Stimulated activated naive CD4-positive, alpha-beta T cell (primary cell): ENCODE results near the gene CENPS.
A peak's percentile ranks its signal among the peaks of the same experiment; 100 is the strongest.
"Not testable (repeated sequence)": the region's sequence is repeated elsewhere in the genome, so short reads cannot be mapped to it uniquely, and the experiment has no call there.

Experiments used
- DNase-seq, 6 experiments: peaks; one replicate each; lab custom pipeline; 2025; lab: John Stamatoyannopoulos, UW

CENPS gene

GRCh38 chr1:10419351-10419750 lies 10.9 kb upstream of the CENPS start:
- DNase-seq: no peak

GRCh38 chr1:10421637-10422036 lies 8.6 kb upstream of the CENPS start:
- no peak for DNase-seq

- DNase-seq: no peak
These were observed 6.2 kb upstream of the CENPS start for GRCh38 chr1:10424034-10424433.

DNA sequence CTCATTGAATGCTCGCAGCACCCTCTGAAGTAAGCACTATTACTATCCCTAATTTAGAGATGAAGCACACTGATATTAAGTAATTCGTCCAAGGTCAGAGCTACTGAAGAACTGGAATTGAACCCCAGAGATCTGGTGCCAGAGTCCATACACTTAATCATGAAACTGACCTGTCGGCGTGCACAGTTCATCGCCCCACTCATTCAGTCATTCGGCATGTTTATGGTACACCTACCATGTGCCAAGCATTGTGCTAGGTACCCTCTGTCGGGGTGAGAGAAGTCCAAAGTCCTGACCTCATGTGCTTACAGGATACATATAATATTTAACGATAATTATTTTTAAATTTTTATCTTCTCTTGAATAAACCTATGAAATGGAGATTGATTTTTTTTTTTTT lies 5.6 kb upstream of the CENPS start:
- no peak for DNase-seq

- DNase-seq: not testable (repeated sequence)
These were observed 4.3 kb upstream of the CENPS start for GRCh38 chr1:10425826-10426534.

DNA sequence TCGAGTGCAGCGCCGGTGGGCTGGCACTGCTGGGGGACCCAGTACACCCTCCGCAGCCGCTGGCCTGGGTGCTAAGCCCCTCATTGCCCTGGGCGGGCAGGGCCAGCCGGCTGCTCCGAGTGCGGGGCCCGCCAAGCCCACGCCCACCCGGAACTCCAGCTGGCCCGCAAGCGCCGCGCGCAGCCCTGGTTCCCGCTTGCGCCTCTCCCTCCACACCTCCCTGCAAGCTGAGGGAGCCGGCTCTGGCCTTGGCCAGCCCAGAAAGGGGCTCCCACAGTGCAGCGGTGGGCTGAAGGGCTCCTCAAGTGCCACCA lies 3.7 kb upstream of the CENPS start:
- DNase-seq: not testable (repeated sequence)

DNA sequence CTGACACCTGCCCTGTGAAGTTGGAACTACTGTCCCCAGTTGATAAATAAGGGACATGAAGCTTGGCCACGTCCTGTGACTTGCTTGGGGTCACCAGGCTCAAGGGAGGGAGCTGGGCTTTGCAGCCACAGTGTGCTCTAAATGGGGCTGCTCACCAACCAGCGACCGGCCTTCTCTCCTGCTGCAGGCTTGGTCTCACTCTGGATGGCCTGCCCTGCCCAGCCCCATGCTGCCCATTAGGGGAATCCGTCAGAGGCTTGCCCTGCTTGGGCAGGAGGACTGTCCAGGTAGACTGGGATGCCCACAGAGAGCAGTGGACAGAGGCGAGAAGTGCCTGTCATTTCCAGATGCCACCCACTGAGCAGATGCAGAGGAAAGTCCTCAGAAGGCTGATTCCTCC lies 1.2 kb upstream of the CENPS start:
- DNase-seq: no peak

GRCh38 chr1:10429868-10430215 lies 391 bp upstream of the CENPS start:
- peak in 1 of 6 experiments; percentile 22 for DNase-seq

GRCh38 chr1:10431070-10431730 lies 967 bp downstream of the CENPS start:
- peak in 2 of 6 experiments; percentile 17 to 40 for DNase-seq

- DNase-seq: no peak
These were observed 2.9 kb downstream of the CENPS start for GRCh38 chr1:10432910-10433700.

DNA sequence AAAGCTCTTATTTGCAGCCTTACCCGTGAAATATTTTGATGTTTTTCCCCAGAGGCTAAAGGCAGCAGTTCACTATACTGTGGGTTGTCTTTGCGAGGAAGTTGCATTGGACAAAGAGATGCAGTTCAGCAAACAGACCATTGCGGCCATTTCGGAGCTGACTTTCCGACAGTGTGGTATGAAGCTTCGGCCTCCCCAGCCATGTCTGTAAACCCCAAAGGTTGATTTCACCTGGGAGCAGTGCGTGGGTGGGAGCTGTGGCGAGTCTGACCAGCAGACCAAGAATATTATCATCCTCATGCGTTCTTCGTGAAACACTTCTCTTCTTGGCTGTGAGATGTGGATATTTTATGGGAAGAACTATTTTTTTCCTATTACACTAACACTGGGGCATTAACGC lies 3.6 kb downstream of the CENPS start:
- DNase-seq: no peak

- DNase-seq: no peak
These were observed 4.4 kb downstream of the CENPS start for GRCh38 chr1:10434590-10434989.

DNA sequence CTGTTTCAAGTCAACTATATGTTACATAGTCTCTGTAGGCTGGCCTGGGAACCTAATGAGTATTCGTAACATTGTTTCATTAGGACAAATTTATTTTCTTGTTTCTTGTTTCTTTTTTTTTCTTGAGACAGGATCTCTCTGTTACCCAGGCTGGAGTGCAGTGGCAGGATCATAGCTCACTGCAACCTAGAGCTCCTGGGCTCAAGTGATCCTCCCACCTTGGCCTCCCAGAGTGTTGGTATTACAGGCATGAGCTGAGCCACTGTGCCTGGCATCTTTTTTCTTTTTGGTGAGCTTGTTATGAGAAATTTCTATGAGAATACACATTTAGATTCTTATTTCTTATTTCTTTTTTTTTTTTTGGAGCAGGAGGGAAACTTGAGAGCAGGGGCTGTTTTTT lies 6.8 kb downstream of the CENPS start:
- DNase-seq: no peak

DNA sequence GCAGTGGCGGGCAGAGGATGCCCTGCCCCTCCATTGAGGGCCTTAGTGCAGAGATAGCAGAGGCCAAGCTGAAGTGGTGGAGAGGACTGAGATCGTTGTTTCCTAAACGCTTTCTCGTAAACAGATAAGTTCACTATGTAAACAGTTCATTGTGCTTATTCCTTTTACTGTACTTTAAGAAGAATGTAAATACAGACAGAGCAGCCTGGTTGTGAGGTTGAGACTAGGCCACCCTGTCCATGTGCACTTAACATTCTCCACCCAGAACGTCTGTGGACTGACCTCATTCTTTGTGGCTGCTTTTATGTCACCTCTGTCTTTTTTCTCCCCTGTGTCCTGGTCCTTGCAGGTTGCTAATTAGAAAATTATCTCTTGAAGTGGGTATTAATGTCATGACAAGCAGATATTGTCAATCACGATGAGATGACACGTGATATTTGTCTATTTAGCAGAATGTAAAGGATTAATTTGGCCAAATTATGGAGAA lies 8.5 kb downstream of the CENPS start:
- DNase-seq: no peak

- DNase-seq: no peak
These were observed 10.1 kb downstream of the CENPS start for GRCh38 chr1:10440305-10440704.

- no peak for DNase-seq
These were observed 10.6 kb downstream of the CENPS start for GRCh38 chr1:10440794-10441193.

GRCh38 chr1:10444248-10444647 lies 14.0 kb downstream of the CENPS start:
- DNase-seq: no peak

- no peak for DNase-seq
These were observed 14.7 kb downstream of the CENPS start for GRCh38 chr1:10444795-10445397.

- no peak for DNase-seq
These were observed 16.7 kb downstream of the CENPS start for GRCh38 chr1:10446790-10447422.

DNA sequence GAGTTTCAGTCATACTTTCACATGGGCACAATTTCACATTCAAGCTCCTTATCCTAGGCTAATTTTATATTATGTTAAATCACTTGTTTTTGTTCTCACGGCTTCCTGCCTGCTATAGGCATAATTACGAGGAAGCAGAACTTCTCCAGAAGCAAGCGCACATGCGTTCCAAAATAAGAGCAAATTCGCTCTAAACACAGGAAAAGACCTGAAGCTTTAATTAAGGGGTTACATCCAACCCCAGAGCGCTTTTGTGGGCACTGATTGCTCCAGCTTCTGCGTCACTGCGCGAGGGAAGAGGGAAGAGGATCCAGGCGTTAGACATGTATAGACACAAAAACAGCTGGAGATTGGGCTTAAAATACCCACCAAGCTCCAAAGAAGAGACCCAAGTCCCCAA lies 19.5 kb downstream of the CENPS start, which contains the start of gene CORT:
CORT (plus strand) TSS at position 281 of the 400 bp plus-strand sequence. CDS start 193 bp downstream, outside the sequence.
- DNase-seq: no peak

- no peak for DNase-seq
These were observed 20.1 kb downstream of the CENPS start for GRCh38 chr1:10450156-10450814.
